ENCODE results near the gene DSCAM. TPM values are rescaled to one million over a fixed set of nuclear protein-coding genes. Genes with fewer than 3 reads are reported as not detected.

The DSCAM gene
- total RNA-seq, 1 experiment from 2014 or later = not detected

DNA sequence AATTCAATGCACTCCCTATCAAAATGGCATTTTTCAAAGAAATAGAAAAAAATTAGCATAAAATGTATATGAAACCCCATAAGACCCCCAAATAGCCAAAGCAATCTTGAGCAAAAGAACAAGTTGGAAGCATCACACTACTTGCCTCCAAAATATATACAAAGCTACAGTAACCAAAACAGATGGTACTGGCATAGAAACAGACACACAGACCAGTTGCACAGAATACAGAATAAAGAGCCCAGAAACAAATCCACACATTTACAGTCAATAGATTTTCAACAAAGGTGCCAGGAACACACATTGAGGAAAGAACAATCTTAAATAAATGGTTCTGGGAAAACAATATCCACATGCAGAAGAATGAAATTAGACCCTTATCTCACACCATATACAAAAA, 350.8 kb downstream of the DSCAM start:
- no peak overlapping the region for H2AFZ ChIP-seq (ENCODE audit: low read depth, low read length, poor library complexity, severe bottlenecking)
- H3K9me2 ChIP-seq (ENCODE audit: insufficient read depth) = no peaks in the 10 kb centered on the region
- no peaks in the 10 kb centered on the region for H3K79me2 ChIP-seq (ENCODE audit: insufficient read depth, low read length)
- no peak overlapping the region for H3K27ac ChIP-seq (ENCODE audit: low read depth, low read length)
- ATAC-seq (no peak), DNase-seq (ENCODE audit: low read depth, low spot score) (no peak)
- no peaks in the 10 kb centered on the region for H3K4me1 ChIP-seq (ENCODE audit: control insufficient read depth in 1 of 2, insufficient read depth in 2 of 2, low read length in 2 of 2)
- H4K20me1 ChIP-seq (ENCODE audit: insufficient read depth) = no peaks in the 10 kb centered on the region
- ChIA-PET POLR2A (no interaction called here), RAD21 (ENCODE audit: low non-redundant PET in 1 of 2, low total read pairs in 2 of 2, uncharacterized antibody in 2 of 2, unreplicated experiment in 2 of 2) (no interaction called here), CTCF (no interaction called here)
- TF ChIP-seq CEBPB (IDR thresholded peaks at IDR 0.05; ENCODE audit: low read depth) (no peak), SIN3A (IDR thresholded peaks at IDR 0.05; ENCODE audit: low read depth) (no peak), JUND (IDR thresholded peaks at IDR 0.05) (no peak), POLR2A (IDR thresholded peaks at IDR 0.05; ENCODE audit: borderline replicate concordance, extremely low read depth, insufficient read depth, insufficient read length) (no peak)
- TF ChIP-seq, protein P1, sequence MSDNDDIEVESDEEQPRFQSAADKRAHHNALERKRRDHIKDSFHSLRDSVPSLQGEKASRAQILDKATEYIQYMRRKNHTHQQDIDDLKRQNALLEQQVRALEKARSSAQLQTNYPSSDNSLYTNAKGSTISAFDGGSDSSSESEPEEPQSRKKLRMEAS (IDR thresholded peaks at IDR 0.05) = no peak
- TF ChIP-seq, protein P2, sequence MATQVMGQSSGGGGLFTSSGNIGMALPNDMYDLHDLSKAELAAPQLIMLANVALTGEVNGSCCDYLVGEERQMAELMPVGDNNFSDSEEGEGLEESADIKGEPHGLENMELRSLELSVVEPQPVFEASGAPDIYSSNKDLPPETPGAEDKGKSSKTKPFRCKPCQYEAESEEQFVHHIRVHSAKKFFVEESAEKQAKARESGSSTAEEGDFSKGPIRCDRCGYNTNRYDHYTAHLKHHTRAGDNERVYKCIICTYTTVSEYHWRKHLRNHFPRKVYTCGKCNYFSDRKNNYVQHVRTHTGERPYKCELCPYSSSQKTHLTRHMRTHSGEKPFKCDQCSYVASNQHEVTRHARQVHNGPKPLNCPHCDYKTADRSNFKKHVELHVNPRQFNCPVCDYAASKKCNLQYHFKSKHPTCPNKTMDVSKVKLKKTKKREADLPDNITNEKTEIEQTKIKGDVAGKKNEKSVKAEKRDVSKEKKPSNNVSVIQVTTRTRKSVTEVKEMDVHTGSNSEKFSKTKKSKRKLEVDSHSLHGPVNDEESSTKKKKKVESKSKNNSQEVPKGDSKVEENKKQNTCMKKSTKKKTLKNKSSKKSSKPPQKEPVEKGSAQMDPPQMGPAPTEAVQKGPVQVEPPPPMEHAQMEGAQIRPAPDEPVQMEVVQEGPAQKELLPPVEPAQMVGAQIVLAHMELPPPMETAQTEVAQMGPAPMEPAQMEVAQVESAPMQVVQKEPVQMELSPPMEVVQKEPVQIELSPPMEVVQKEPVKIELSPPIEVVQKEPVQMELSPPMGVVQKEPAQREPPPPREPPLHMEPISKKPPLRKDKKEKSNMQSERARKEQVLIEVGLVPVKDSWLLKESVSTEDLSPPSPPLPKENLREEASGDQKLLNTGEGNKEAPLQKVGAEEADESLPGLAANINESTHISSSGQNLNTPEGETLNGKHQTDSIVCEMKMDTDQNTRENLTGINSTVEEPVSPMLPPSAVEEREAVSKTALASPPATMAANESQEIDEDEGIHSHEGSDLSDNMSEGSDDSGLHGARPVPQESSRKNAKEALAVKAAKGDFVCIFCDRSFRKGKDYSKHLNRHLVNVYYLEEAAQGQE (IDR thresholded peaks at IDR 0.05; ENCODE audit: low read depth) = no peak
- BruUV-seq (replicated peaks) = no TSS peak
- no peak overlapping the region for H3K4me2 ChIP-seq (ENCODE audit: low read length)
- peaks cover 19 to 28% of the 10 kb centered on the region in 2 experiments; a peak in 3 of 4 replicates for H3K9me3 ChIP-seq (ENCODE audit: control insufficient read depth in 1 of 2, insufficient read depth in 1 of 2, low read depth in 1 of 2, low read length in 2 of 2)
- H3K9ac ChIP-seq (ENCODE audit: low read length) = no peak overlapping the region
- no peak overlapping the region for H3K4me3 ChIP-seq (replicated peaks in 1 of 2; ENCODE audit: low read depth in 1 of 2, low read length in 2 of 2)
- H3K36me3 ChIP-seq (ENCODE audit: control insufficient read depth in 1 of 2, insufficient read depth in 2 of 2, low read length in 2 of 2) = no peaks in the 10 kb centered on the region
- intact Hi-C loops (cut with micrococcal nuclease) = no loop called here
- H3K27me3 ChIP-seq (ENCODE audit: insufficient read depth, low read length) = no peaks in the 10 kb centered on the region

GRCh38 chr21:40490408-40490807, 356.6 kb downstream of the DSCAM start:
- intact Hi-C loops (cut with micrococcal nuclease) = no loop called here
- DNase-seq (ENCODE audit: low read depth, low spot score) (no peak), ATAC-seq (no peak)
- no peaks in the 10 kb centered on the region for H3K27me3 ChIP-seq (ENCODE audit: insufficient read depth, low read length)
- H3K9ac ChIP-seq (ENCODE audit: low read length) = no peak overlapping the region
- no peaks in the 10 kb centered on the region for H4K20me1 ChIP-seq (ENCODE audit: insufficient read depth)
- no peaks in the 10 kb centered on the region for H3K9me2 ChIP-seq (ENCODE audit: insufficient read depth)
- no peak overlapping the region for H3K4me3 ChIP-seq (replicated peaks in 1 of 2; ENCODE audit: low read depth in 1 of 2, low read length in 2 of 2)
- ChIA-PET CTCF (no interaction called here), RAD21 (ENCODE audit: low non-redundant PET in 1 of 2, low total read pairs in 2 of 2, uncharacterized antibody in 2 of 2, unreplicated experiment in 2 of 2) (no interaction called here), POLR2A (no interaction called here)
- BruUV-seq (replicated peaks) = no TSS peak
- H3K4me2 ChIP-seq (ENCODE audit: low read length) = no peak overlapping the region
- no peaks in the 10 kb centered on the region for H3K4me1 ChIP-seq (ENCODE audit: control insufficient read depth in 1 of 2, insufficient read depth in 2 of 2, low read length in 2 of 2)
- H3K9me3 ChIP-seq (ENCODE audit: control insufficient read depth in 1 of 2, insufficient read depth in 1 of 2, low read depth in 1 of 2, low read length in 2 of 2) = peaks cover 13 to 26% of the 10 kb centered on the region in 2 experiments; a peak in 2 of 4 replicates
- H3K79me2 ChIP-seq (ENCODE audit: insufficient read depth, low read length) = no peaks in the 10 kb centered on the region
- TF ChIP-seq TCF7L2 (IDR thresholded peaks at IDR 0.05; ENCODE audit: borderline replicate concordance, extremely low read depth, insufficient read depth, insufficient read length) = no peak
- no peak for TF ChIP-seq POLR2A (IDR thresholded peaks at IDR 0.05; ENCODE audit: borderline replicate concordance, extremely low read depth, insufficient read depth, insufficient read length)
- TF ChIP-seq RAD21 (IDR thresholded peaks at IDR 0.05; ENCODE audit: low read depth) = no peak
- TF ChIP-seq ZFX (IDR thresholded peaks at IDR 0.05) = no peak
- no peak for TF ChIP-seq ZBTB33 (IDR thresholded peaks at IDR 0.05; ENCODE audit: extremely low read depth, insufficient replicate concordance, low read length)
- no peak for TF ChIP-seq SIN3A (IDR thresholded peaks at IDR 0.05; ENCODE audit: low read depth)
- TF ChIP-seq ATF3 (IDR thresholded peaks at IDR 0.05) = no peak
- TF ChIP-seq YY1 (IDR thresholded peaks at IDR 0.05; ENCODE audit: extremely low read depth, insufficient replicate concordance, low read depth, low read length) = no peak
- no peaks in the 10 kb centered on the region for H3K36me3 ChIP-seq (ENCODE audit: control insufficient read depth in 1 of 2, insufficient read depth in 2 of 2, low read length in 2 of 2)
- H2AFZ ChIP-seq (ENCODE audit: low read depth, low read length, poor library complexity, severe bottlenecking) = no peak overlapping the region
- no peak overlapping the region for H3K27ac ChIP-seq (ENCODE audit: low read depth, low read length)

All from HCT116 (cell line).